Fibroblast of lung (primary cell): ENCODE results near the gene NR6A1. TPM values are rescaled to one million over a fixed set of nuclear protein-coding genes. Genes with fewer than 3 reads are reported as not detected.

Experiments
- DNase-seq, 2 donors: peaks; one replicate each; pipeline versions ENCODE4 v3.0.0 to v3.0.0-alpha.2; 2010; ENCODE audit warnings: low read depth in 2 of 2
- H2AFZ ChIP-seq: 2 replicates; pipeline ENCODE4 v1.5.1; 2012; ENCODE audit warnings: low read length, control low read depth, inconsistent platforms
- H3K27ac ChIP-seq: 2 replicates; pipeline ENCODE4 v1.5.1; 2011; ENCODE audit warnings: low read length, control low read depth; ENCODE audit not compliant: insufficient read depth
- H3K27me3 ChIP-seq: 2 replicates; pipeline ENCODE4 v1.5.1; 2011; ENCODE audit warnings: mild to moderate bottlenecking, low read length; ENCODE audit not compliant: control insufficient read depth, insufficient read depth
- H3K36me3 ChIP-seq: 2 replicates; pipeline ENCODE4 v1.5.1; 2011; ENCODE audit warnings: low read length; ENCODE audit not compliant: control insufficient read depth, insufficient read depth
- H3K4me1 ChIP-seq: 2 replicates; pipeline ENCODE4 v1.5.1; 2011; ENCODE audit warnings: low read length; ENCODE audit not compliant: control insufficient read depth, insufficient read depth; ENCODE audit errors: extremely low read depth
- H3K4me2 ChIP-seq: 2 replicates; pipeline ENCODE4 v1.5.1; 2011; ENCODE audit warnings: low read length, control low read depth; ENCODE audit not compliant: insufficient read depth; ENCODE audit errors: extremely low read depth
- H3K4me3 ChIP-seq, 4 experiments: fragments of 200-600 bp in 1 of 4; sonication (generic) in 1 of 4; replicated peaks in 1 of 4; 2 replicates each; pipeline ENCODE4 v1.5.1; 2011 to 2016; ENCODE audit warnings: low read length in 4 of 4, low read depth in 3 of 4, mild to moderate bottlenecking in 3 of 4, control low read depth in 2 of 4, inconsistent platforms in 1 of 4, mixed read lengths in 1 of 4; ENCODE audit not compliant: insufficient read depth in 1 of 4; ENCODE audit errors: control extremely low read depth in 1 of 4
- H3K79me2 ChIP-seq: 2 replicates; pipeline ENCODE4 v1.5.1; 2012; ENCODE audit warnings: mild to moderate bottlenecking, low read length, inconsistent platforms; ENCODE audit not compliant: control insufficient read depth, insufficient read depth
- H3K9ac ChIP-seq: 2 replicates; pipeline ENCODE4 v1.5.1; 2011; ENCODE audit warnings: mild to moderate bottlenecking, low read length, control low read depth; ENCODE audit not compliant: insufficient read depth
- H3K9me3 ChIP-seq: 2 replicates; pipeline ENCODE4 v1.5.1; 2012; ENCODE audit warnings: low read depth, low read length; ENCODE audit not compliant: control insufficient read depth, insufficient read depth
- H4K20me1 ChIP-seq: 2 replicates; pipeline ENCODE4 v1.5.1; 2011; ENCODE audit warnings: low read length; ENCODE audit not compliant: control insufficient read depth, insufficient read depth; ENCODE audit errors: extremely low read depth
- EZH2 ChIP-seq: IDR thresholded peaks from 2 replicates; pipeline ENCODE4 v1.5.1; 2012; ENCODE audit warnings: low read length, control low read depth, mild to moderate bottlenecking; ENCODE audit errors: missing control alignments
- polyA plus RNA-seq, 2 donors: library from polyadenylated mRNA; depleted of rRNA in 1 of 2; stranded (reverse) in 1 of 2; unstranded in 1 of 2; fragments of >200 nt; gene quantifications; 2 replicates each; pipeline ENCODE4 v1.2.1, GENCODE V29; 2011 to 2012; ENCODE audit warnings: missing spikeins in 1 of 2
- total RNA-seq: library from RNA; depleted of rRNA; stranded (reverse); fragments of >200 nt; gene quantifications from 2 replicates; pipeline ENCODE4 v1.2.1, GENCODE V29; 2014
- TF ChIP-seq, protein P1 (sequence below), 2 donors: IDR thresholded peaks in 1 of 2; conservative IDR thresholded peaks in 1 of 2; 1 replicate in 1 of 2; 2 replicates in 1 of 2; pipeline ENCODE4 v1.5.1; 2011 to 2012; ENCODE audit warnings: low read length in 2 of 2, control low read depth in 1 of 2, inconsistent platforms in 1 of 2, low read depth in 1 of 2, mild to moderate bottlenecking in 1 of 2

Gene NR6A1
- total and polyA plus RNA-seq, 2 donors (not counting 1 experiment from before 2014, with no cell fraction given) = 0.07 to 0.50 TPM

GRCh38 chr9:124730772-124731171 lies 40.3 kb downstream of the NR6A1 start:
- no peak for TF ChIP-seq EZH2
- no peak for DNase-seq
- Histone ChIP-seq H3K79me2 (no peaks in the 10 kb centered on the region), H3K4me2 (no peak overlapping the region), H3K9me3 (no peaks in the 10 kb centered on the region), H3K9ac (no peak overlapping the region), H4K20me1 (no peaks in the 10 kb centered on the region), H3K36me3 (no peaks in the 10 kb centered on the region), H2AFZ (no peak overlapping the region), H3K4me3 (no peak overlapping the region), H3K4me1 (peaks cover 3% of the 10 kb centered on the region), H3K27ac (no peak overlapping the region), H3K27me3 (no peaks in the 10 kb centered on the region)

GRCh38 chr9:124726886-124727285 lies 44.2 kb downstream of the NR6A1 start:
- Histone ChIP-seq H2AFZ (no peak overlapping the region), H3K79me2 (no peaks in the 10 kb centered on the region), H3K9me3 (no peaks in the 10 kb centered on the region), H3K36me3 (no peaks in the 10 kb centered on the region), H4K20me1 (no peaks in the 10 kb centered on the region), H3K4me2 (no peak overlapping the region), H3K4me1 (peaks cover 2% of the 10 kb centered on the region), H3K27me3 (no peaks in the 10 kb centered on the region), H3K9ac (no peak overlapping the region), H3K27ac (no peak overlapping the region), H3K4me3 (no peak overlapping the region)
- peak in 1 of 2 donors; percentile 20 for DNase-seq
- no peak for TF ChIP-seq EZH2
- TF ChIP-seq, protein P1, sequence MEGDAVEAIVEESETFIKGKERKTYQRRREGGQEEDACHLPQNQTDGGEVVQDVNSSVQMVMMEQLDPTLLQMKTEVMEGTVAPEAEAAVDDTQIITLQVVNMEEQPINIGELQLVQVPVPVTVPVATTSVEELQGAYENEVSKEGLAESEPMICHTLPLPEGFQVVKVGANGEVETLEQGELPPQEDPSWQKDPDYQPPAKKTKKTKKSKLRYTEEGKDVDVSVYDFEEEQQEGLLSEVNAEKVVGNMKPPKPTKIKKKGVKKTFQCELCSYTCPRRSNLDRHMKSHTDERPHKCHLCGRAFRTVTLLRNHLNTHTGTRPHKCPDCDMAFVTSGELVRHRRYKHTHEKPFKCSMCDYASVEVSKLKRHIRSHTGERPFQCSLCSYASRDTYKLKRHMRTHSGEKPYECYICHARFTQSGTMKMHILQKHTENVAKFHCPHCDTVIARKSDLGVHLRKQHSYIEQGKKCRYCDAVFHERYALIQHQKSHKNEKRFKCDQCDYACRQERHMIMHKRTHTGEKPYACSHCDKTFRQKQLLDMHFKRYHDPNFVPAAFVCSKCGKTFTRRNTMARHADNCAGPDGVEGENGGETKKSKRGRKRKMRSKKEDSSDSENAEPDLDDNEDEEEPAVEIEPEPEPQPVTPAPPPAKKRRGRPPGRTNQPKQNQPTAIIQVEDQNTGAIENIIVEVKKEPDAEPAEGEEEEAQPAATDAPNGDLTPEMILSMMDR (conservative IDR thresholded peaks at IDR 0.05 in 1 of 2, IDR thresholded peaks at IDR 0.05 in 1 of 2; ENCODE audit: low read depth in 1 of 2, low read length in 2 of 2) = no peak

GRCh38 chr9:124725068-124725452 lies 46.1 kb downstream of the NR6A1 start:
- no peaks in the 10 kb centered on the region for H3K36me3 ChIP-seq
- peaks cover 5% of the 10 kb centered on the region for H3K4me1 ChIP-seq
- no peak for DNase-seq
- no peaks in the 10 kb centered on the region for H3K9me3 ChIP-seq
- no peak overlapping the region for H3K27ac ChIP-seq
- TF ChIP-seq EZH2 = no peak
- TF ChIP-seq, protein P1 (conservative IDR thresholded peaks at IDR 0.05 in 1 of 2, IDR thresholded peaks at IDR 0.05 in 1 of 2; ENCODE audit: low read depth in 1 of 2, low read length in 2 of 2) = no peak
- H3K9ac ChIP-seq = no peak overlapping the region
- H4K20me1 ChIP-seq = no peaks in the 10 kb centered on the region
- no peak overlapping the region for H3K4me3 ChIP-seq
- H3K27me3 ChIP-seq = no peaks in the 10 kb centered on the region
- no peaks in the 10 kb centered on the region for H3K79me2 ChIP-seq
- H2AFZ ChIP-seq = no peak overlapping the region
- H3K4me2 ChIP-seq = no peak overlapping the region
